ENCODE measurements around the gene ASB8. TPM values are rescaled to one million over a fixed set of nuclear protein-coding genes. Genes with fewer than 3 reads are reported as not detected.
"Not testable (repeated sequence)": the region's sequence is repeated elsewhere in the genome, so short reads cannot be mapped to it uniquely, and the experiment has no call there.

The ASB8 gene
- total RNA-seq, 1 experiment from 2014 or later = 17.1 TPM

- Histone ChIP-seq H3K4me3 (ENCODE audit: low read depth in 2 of 2, low read length in 2 of 2) (peak overlapping the region; percentile 76 to 93), H3K36me3 (ENCODE audit: control insufficient read depth, insufficient read depth, low read length) (peaks cover 5% of the 10 kb centered on the region), H3K27me3 (ENCODE audit: control insufficient read depth, insufficient read depth, low read length) (no peaks in the 10 kb centered on the region), H3K4me1 (ENCODE audit: control insufficient read depth, insufficient read depth, low read length) (peaks cover 11% of the 10 kb centered on the region), H3K9me3 (ENCODE audit: control insufficient read depth, insufficient read depth, low read depth, low read length) (no peaks in the 10 kb centered on the region), H3K27ac (ENCODE audit: low read length) (peak overlapping the region; percentile 80)
- intact Hi-C loops (cut with micrococcal nuclease; ENCODE audit: unreplicated experiment) = no loop called here
- BruUV-seq (replicated peaks) = no TSS peak
- DNase-seq (ENCODE audit: low read depth, low spot score) (no peak), ATAC-seq (no peak)
- in situ Hi-C loops (cut with HindIII; ENCODE audit: low pct_unique_long_range_greater_than_20kb, low sequenced_read_pairs) = no loop called here
- ChIA-PET CTCF (no interaction called here), POLR2A (no interaction called here)
- TF ChIP-seq TCF7L2 (IDR thresholded peaks at IDR 0.05; ENCODE audit: low read depth, low read length) = no peak
Observed at GRCh38 chr12:48118284-48118871, 38.9 kb downstream of the ASB8 start.

GRCh38 chr12:48115957-48116356 lies 41.4 kb downstream of the ASB8 start:
- POLR2A ChIA-PET = no interaction called here
- no peak for TF ChIP-seq TCF7L2 (IDR thresholded peaks at IDR 0.05; ENCODE audit: low read depth, low read length)
- no peak overlapping the region for H3K27ac ChIP-seq (ENCODE audit: low read length)
- in situ Hi-C loops (cut with HindIII; ENCODE audit: low pct_unique_long_range_greater_than_20kb, low sequenced_read_pairs) (no loop called here), intact Hi-C loops (cut with micrococcal nuclease; ENCODE audit: unreplicated experiment) (no loop called here)
- no peaks in the 10 kb centered on the region for H3K9me3 ChIP-seq (ENCODE audit: control insufficient read depth, insufficient read depth, low read depth, low read length)
- DNase-seq (ENCODE audit: low read depth, low spot score) (no peak), ATAC-seq (no peak)
- no peaks in the 10 kb centered on the region for H3K27me3 ChIP-seq (ENCODE audit: control insufficient read depth, insufficient read depth, low read length)
- H3K36me3 ChIP-seq (ENCODE audit: control insufficient read depth, insufficient read depth, low read length) = no peaks in the 10 kb centered on the region; the same call in 1 of the 2 replicates
- CTCF ChIA-PET = no interaction called here
- H3K4me1 ChIP-seq (ENCODE audit: control insufficient read depth, insufficient read depth, low read length) = peaks cover 11% of the 10 kb centered on the region
- BruUV-seq (replicated peaks) = no TSS peak
- no peak overlapping the region for H3K4me3 ChIP-seq (ENCODE audit: low read depth in 2 of 2, low read length in 2 of 2)

- H3K9me3 ChIP-seq (ENCODE audit: control insufficient read depth, insufficient read depth, low read depth, low read length); CTCF ChIA-PET; H3K27ac ChIP-seq (ENCODE audit: low read length); intact Hi-C loops (cut with micrococcal nuclease; ENCODE audit: unreplicated experiment); DNase-seq (ENCODE audit: low read depth, low spot score); H3K4me1 ChIP-seq (ENCODE audit: control insufficient read depth, insufficient read depth, low read length); H3K4me3 ChIP-seq (ENCODE audit: low read depth in 2 of 2, low read length in 2 of 2); H3K27me3 ChIP-seq (ENCODE audit: control insufficient read depth, insufficient read depth, low read length); ATAC-seq; H3K36me3 ChIP-seq (ENCODE audit: control insufficient read depth, insufficient read depth, low read length); in situ Hi-C loops (cut with HindIII; ENCODE audit: low pct_unique_long_range_greater_than_20kb, low sequenced_read_pairs); POLR2A ChIA-PET; BruUV-seq (replicated peaks): not testable (repeated sequence)
Observed at GRCh38 chr12:48111312-48111693, 46.0 kb downstream of the ASB8 start.

GRCh38 chr12:48110691-48111311 lies 46.5 kb downstream of the ASB8 start:
- intact Hi-C loops (cut with micrococcal nuclease; ENCODE audit: unreplicated experiment) (no loop called here), in situ Hi-C loops (cut with HindIII; ENCODE audit: low pct_unique_long_range_greater_than_20kb, low sequenced_read_pairs) (no loop called here)
- no peaks in the 10 kb centered on the region for H3K27me3 ChIP-seq (ENCODE audit: control insufficient read depth, insufficient read depth, low read length)
- H3K36me3 ChIP-seq (ENCODE audit: control insufficient read depth, insufficient read depth, low read length) = no peaks in the 10 kb centered on the region
- H3K4me3 ChIP-seq (ENCODE audit: low read depth in 2 of 2, low read length in 2 of 2) = no peak overlapping the region
- peaks cover 8% of the 10 kb centered on the region; the same call in 1 of the 2 replicates for H3K4me1 ChIP-seq (ENCODE audit: control insufficient read depth, insufficient read depth, low read length)
- no TSS peak for BruUV-seq (replicated peaks)
- ChIA-PET POLR2A (interaction anchor here (0.5 kb wide), 1 partner anchor 25 kb away, joined by 15 read pairs; no protein-coding TSS in a partner anchor), CTCF (no interaction called here)
- TF ChIP-seq CTCF (IDR thresholded peaks at IDR 0.05) = no peak
- no peak for TF ChIP-seq REST (IDR thresholded peaks at IDR 0.05; ENCODE audit: insufficient read depth in 1 of 2, low read depth in 2 of 2, low read length in 1 of 2)
- TF ChIP-seq TCF7L2 (IDR thresholded peaks at IDR 0.05; ENCODE audit: low read depth, low read length) = no peak
- TF ChIP-seq POLR2AphosphoS5 (IDR thresholded peaks at IDR 0.05; ENCODE audit: low read depth, low read length) = no peak
- no peak for TF ChIP-seq SIN3A (IDR thresholded peaks at IDR 0.05; ENCODE audit: borderline replicate concordance, insufficient read depth, low read depth, low read length)
- no peak overlapping the region for H3K27ac ChIP-seq (ENCODE audit: low read length)
- ATAC-seq (no peak), DNase-seq (ENCODE audit: low read depth, low spot score) (no peak)
- H3K9me3 ChIP-seq (ENCODE audit: control insufficient read depth, insufficient read depth, low read depth, low read length) = no peaks in the 10 kb centered on the region
